HG03066 (cell line): ENCODE results near the gene SLC12A7.

ENCODE experiments used
- ATAC-seq: cut with Tn5 transposase; IDR thresholded peaks from one replicate; pipeline ENCODE4 v1.9.1; 2021; ENCODE audit warnings: low read depth; ENCODE audit not compliant: unreplicated experiment

SLC12A7 gene

DNA sequence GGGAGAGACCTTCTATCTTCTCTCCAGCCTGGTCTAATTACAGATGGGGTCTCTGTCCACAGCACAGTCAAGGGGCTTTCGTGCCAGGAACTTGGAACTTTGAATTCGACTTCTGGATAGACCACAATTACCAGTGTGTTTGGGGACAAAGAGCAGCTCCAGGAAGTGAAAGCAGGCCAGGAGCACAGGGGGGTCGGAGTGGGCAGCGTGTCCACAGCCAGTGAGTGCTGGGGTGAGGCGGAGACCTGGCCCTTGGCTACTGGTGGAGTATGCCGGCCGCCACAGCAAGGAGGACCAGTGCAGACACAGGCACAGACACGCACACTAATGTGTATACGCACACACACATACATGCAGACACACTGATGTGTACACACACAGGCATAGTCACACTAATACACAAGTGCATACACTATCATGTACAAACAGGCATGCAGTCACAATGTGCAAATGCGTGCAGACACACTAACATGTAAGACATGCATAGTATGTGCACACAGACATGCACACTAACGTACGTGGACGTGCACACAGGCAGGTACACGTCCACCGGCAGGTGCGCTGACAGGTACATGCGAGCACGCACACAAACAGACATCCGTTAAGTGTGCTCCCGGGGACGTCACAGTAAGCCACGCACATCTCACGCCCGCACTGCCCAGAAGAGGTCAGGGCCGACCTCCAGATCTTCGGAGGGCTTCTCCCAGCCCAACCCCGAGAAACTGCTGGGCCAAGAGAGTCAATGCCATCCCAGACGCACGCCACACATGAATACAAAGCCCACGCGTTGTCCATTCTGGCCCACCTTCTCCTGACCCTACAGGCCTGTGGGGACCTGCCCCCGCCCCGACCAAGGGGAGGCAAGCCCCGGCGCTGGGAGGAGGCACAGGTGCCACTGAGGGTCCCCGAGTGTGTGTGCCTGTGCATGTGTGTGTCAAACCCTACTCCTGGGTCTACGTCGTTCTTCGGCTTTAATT is 56.8 kb downstream of the SLC12A7 start:
- no peak for ATAC-seq

DNA sequence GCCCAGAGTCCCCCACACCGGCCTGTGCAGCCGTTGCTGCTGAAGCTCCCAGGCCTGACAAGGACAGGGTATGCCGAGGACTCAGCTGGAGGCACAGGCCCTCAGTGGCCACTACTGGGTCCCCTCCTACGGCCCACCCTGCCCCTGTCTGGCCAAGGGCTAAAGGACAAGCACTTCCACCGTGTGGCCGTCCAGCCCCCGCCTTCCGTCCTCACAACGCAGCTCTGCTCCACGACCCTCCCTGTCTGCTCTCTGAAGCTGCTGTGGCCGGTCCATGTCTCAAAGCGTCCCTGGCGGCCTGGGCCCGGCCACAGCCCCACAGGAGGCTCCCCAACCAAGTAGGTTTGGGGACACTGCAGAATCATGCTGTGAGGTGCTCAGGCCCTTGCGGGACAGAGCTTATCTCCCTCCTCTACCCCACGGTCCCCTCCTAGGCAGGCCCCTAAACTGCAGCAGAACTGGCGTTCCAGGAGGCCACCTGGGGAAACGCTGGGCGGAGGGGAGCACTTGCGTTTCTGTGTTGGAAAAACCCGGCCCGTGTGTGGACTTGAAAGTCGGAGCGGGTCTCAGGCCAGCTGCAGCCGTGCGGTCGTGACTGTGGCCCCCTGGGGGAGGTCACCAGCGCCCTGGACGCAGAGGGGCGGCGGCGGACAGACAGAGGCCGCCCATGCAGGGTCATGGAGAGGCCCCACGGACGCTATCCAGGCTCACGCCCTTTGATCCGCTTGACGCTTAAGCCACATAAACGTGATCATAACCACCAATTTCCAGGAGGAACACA is 57.7 kb downstream of the SLC12A7 start:
- ATAC-seq, result no peak

DNA sequence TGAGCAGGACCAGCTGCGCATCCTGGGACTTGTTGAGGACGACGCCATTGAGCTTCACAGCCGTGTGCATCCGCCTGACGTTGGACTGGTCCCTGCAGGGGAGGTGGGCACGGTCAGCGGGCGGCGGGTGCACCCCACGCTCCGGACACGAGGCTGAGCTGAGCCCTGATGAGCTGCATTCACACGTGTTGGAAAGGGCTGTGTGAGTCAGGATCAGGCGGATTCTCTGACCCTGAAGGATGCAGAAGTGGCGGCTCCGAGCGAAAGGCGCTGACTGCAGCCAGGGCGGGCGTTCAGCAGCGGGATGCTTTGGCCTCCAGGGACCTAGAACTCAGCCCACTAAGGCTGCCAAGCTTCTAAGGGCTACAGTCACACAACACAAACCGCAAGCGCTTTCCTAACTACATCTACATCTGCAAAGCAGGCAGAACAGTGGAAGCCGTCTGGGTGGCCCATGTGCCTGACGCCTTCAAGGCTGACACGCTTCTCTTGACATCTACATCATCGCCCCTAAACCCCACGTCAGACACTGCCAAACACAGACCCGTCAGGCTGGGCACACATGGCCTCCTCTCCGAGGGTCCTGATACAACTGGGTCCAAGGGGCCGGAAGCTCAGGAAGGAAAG is 58.4 kb downstream of the SLC12A7 start:
- no peak for ATAC-seq

DNA sequence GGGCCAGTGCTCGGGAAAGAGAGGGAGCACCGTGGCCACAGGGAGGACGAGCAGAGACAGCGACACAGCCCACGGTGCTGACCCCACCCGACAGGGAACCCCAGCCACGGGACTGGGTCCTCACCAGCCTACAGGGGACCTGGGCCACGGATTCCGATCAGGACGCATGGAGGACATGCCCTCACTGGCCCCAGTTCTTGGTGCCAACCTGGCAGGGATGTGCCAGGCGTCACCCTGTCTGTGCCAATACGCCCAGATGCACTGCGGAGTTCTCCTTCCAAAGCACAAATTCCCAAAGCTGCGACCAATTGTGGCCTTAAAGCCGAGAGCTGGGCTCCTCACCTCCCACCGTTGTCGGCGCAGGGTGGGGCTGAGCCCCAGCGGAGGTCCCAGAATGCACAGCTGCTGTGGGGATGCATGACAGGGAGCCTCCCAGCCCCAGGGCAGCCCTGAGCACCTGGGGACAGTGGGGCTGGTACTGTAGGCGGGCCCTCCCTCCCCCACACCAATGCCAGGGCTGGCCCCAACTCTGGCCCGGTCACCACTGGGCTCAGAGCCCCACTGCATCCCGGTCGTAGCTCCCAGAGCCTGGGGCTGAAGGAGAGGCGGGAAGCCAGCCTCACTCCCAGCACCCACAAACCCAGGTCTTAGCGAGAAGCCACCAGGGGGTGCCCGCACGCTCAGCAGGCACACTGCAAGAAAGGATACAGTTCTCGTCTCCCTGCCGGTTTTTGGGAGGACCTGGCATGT is 59.0 kb downstream of the SLC12A7 start:
- ATAC-seq, result no peak

DNA sequence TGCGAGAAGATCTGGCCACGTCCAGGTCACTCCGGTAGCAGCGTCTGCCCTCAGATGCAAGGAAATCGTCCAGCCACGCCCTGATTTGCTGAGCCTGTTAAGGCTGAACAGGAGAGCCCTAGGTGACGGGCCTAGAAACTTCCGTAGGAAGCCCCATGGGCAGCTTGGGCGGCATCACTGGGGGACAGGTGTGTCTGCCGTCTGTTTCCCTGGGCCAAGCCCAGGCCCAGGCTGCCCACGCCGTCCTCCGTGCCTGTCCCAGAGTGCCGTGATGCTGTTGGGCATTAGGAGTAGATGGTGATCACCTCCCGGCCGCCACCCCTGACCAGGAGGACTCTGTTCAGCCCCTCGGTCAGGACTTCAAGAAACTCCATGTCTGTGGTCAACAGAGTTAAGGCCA is 59.8 kb downstream of the SLC12A7 start:
- no peak for ATAC-seq

DNA sequence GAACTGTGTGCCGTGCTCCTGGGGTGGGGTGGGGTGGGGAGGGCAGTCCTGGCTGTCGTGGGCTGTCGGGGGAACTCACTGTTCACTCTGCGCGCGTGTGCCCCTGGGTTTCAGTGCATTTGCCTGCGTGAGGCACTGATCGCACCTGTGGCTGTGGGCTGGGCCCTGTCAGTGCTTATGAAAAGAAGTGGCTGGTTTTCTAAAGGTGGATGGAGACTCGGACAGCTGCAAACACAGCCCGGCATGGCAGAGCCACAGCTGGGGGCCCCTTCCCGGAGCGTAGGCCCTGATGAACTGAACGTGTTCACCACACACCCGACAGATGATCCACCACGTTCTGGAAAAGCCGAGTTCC is 60.5 kb downstream of the SLC12A7 start:
- ATAC-seq, result no peak

DNA sequence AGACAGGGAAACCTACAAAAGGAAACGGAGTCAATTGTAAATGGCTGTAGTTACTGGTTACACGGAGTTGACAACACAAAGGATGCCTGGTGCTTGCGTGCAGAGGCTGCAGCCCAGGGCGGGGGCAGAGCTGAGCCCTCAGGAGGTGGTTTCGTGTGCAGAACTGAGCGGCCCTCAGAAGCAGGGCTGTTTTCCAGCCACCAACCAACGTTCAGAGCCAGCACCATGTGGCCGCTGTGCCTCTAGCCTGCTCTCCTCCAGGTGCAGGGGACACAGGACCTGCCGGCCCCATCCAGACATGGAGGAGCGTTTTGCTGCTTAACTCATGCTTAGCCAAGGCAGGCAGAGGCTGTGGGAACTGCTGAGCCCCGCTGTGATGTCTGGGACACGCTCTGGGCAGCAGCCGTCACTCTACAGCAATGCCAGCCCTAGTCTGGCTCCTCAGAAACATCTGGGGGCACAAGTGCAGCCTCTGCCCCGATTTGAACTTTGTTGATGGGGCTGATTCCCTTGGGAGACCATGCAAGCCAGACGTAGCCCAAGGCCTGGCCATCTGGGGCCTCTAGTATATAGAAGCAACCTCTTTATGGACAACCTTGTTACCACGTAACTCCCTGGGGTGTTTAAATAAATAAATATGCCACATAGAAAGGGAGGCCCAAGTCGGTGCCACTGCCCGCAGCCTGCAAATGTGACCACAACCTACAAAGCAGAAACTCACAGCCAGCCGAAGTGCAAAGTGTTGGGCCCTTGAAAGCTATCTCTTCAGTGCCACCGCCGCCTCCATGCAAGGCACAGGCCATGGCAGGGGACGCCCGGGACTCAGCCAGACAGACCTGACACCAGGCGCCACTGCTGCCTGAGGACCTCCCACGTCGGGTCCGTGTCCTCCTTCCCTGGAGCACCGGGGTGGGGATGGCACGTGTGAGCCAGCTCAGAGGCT is 61.2 kb downstream of the SLC12A7 start:
- no peak for ATAC-seq

DNA sequence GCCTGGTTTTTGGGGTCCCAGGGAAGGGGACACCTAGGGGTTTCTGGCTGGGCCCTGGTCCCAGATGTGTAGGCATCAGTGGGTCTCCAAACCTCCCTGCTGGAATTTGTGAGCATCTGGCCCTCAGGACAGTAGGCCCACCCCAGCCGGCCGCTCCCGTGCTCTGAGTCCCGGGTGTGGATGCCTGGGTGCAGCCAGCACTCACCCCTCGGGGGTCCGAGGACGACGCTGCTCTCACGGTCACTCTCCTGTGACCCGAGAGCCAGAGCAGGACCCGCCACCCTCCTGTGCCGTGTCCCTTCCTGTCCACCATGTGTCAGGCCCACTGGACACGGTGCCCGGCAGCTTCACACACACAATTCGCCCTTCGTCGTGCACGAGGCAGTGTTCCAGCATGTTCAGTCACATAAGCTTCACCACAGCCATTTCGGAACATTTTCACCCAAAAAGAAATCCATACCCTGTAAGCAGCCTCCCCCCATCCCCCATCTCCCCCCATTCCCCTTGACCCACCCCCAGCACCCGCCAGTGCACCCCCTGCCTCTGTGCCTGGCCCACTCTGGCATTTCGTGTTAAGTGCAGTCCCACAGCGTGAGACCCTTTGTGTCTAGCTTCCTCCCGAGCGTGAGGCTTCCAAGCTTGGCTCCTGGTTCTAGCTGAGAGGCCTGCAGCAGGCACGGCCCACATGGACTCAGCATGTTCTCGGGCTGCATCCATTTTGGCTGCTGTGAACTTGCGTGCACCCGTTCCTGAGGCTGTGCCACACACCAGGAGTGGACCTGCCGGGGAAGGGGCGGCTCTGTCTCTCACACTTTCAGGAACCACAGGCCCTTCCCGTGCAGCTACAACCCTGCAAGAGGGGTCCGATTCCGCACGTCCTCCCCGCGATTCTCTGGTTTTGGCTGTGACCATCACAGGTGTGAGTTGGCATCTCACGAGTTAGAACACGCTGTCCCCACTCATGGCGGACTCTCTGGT is 62.7 kb downstream of the SLC12A7 start:
- ATAC-seq, result no peak

DNA sequence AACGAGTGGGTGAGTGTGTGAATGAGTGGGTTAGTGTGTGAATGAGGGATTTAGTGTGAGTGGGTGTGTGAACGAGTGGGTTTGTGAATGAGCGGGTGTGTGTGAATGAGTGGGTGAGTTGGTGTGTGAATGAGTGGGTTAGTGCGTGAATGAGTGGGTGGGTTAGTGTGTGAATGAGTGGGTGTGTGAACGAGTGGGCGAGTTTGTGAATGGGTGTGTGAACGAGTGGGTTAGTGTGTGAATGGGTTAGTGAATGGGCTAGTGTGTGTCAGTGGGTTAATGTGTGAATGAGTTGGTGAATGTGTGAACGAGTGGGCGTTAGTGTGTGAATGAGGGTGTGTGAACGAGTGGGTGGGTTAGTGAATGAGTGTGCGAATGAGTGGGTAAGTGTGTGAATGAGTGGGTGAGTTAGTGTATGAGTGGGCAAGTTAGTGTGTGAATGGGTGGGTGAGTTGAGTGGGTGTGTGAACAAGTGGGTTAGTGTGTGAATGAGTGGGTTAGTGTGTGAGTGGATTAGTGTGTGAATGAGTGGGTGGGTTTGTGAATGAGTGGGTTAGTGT is 63.6 kb downstream of the SLC12A7 start:
- ATAC-seq, result no peak

DNA sequence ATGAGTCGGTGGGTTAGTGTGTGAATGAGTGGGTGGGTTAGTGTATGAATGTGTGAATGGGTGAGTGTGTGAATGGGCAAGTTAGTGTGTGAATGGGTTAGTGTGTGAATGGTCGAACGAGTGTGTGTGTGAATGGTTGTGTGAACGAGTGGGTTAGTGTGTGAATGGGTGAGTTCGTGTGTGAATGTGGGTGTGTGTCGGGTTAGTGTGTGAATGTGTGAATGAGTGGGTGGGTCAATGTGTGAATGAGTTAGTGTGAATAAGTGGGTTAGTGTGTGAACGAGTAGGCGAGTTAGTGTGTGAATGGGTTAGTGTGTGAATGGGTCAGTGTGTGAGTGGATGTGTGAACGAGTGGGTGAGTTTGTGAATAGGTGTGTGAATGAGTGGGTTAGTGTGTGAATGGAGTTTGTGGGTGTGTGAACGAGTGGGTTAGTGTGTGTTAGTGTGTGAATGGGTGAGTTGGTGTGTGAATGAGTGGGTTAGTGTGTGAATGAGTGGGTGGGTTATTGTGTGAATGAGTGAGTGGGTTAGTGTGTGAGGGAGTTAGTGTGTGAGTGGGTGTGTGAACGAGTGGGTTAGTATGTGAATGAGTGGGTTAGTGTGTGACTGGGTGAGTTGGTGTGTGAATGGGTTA is 64.4 kb downstream of the SLC12A7 start:
- no peak for ATAC-seq

DNA sequence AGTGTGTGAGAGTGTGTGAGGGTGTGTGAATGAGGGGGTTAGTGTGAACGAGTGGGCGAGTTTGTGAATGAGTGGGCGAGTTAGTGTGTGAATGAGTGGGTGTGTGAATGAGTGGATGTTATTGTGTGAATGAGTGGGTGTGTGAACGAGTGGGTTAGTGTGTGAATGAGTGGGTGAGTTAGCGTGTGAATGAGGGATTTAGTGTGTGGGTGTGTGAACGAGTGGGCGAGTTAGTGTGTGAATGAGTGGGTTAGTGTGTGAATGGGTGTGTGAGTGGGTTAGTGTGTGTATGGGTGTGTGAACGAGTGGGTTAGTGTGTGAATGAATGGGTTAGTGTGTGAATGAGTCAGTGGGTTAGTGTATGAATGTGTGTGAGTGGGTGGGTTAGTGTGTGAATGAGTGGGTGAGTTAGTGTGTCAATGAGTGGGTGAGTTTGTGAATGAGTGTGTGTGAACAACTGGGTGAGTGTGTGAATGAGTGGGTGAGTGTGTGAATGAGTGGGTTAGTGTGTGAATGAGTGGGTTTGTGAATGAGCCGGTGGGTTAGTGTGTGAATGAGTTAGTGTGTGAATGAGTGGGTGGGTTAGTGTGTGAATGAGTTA is 65.8 kb downstream of the SLC12A7 start:
- no peak for ATAC-seq

DNA sequence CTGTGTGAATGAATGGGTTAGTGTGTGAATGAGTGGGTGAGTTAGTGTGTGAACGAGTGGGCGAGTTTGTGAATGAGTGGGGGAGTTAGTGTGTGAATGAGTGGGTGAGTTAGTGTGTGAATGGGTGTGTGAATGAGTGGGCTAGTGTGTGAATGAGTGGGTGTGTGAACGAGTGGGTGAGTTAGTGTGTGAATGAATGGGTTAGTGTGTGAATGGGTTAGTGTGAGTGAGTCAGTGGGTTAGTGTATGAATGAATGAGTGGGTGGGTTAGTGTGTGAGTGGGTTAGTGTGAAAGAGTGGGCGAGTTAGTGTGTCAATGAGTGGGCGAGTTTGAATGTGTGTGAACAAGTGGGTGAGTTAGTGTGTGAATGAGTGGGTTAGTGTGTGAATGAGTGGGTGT is 67.7 kb downstream of the SLC12A7 start:
- ATAC-seq, result no peak

DNA sequence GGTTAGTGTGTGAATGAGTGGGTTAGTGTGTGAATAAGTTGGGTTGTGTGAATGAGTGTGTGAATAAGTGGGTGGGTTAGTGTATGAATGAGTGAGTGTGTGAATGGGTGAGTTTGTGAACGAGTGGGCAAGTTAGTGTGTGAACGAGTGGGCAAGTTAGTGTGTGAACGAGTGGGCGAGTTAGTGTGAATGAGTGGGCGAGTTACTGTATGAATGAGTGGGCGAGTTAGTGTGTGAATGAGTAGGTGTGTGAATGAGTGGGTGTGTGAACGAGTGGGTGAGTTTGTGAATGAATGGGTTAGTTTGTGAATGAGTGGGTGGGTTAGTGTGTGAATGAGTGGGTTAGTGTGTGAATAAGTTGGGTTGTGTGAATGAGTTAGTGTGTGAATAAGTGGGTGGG is 68.5 kb downstream of the SLC12A7 start:
- ATAC-seq, result no peak

DNA sequence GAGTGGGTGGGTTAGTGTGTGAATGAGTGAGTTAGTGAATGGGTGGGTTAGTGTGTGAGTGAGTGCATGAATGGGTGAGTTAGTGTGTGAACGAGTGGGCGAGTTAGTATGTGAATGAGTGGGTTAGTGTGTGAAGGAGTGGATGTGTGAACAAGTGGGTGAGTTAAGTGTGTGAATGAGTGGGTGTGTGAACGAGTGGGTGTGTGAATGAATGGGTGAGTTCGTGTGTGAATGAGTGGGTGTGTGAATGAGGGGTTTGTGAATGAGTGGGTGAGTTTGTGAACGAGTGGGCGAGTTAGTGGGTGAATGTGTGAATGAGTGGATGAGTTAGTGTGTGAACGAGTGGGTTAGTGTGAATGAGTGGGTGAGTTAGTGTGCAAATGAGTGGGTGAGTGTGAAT is 69.2 kb downstream of the SLC12A7 start:
- no peak for ATAC-seq

DNA sequence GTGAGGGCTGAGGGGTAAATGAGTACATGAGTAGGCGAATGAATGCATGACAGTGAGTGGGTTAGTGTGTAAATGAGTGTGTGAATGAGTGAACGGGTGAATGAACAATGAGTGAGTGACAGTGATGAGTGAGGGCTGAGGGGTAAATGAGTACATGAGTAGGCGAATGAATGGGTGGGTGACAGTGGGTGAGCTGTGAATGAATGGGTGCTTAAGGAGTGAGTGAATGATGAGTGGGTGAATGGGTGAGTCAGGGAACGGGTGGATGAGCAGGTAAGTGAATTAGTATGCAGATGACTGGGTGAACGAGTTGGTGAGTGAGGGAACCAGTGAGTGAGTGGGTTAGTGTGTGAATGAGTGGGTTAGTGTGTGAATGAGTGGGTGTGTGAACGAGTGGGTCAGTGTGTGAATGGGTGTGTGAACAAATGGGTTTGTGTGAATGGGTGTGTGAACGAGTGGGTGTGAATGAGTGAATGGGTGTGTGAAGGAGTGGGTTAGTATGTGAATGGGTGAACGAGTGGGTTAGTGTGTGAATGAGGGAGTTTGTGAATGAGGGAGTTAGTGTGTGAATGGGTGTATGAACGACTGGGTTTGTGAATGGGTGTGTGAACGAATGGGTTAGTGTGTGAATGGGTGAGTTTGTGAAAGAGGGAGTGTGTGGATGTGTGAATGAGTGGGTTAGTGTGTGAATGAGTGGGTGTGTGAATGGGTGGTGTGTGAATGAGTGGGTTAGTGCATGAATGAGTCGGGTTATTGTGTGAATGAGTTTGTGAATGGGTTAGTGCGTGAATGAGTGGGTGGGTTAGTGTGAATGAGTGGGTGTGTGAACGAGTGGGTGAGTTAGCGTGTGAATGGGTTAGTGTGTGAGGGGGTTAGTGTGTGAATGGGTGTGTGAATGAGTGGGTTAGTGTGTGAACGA is 70.4 kb downstream of the SLC12A7 start:
- ATAC-seq, result no peak

DNA sequence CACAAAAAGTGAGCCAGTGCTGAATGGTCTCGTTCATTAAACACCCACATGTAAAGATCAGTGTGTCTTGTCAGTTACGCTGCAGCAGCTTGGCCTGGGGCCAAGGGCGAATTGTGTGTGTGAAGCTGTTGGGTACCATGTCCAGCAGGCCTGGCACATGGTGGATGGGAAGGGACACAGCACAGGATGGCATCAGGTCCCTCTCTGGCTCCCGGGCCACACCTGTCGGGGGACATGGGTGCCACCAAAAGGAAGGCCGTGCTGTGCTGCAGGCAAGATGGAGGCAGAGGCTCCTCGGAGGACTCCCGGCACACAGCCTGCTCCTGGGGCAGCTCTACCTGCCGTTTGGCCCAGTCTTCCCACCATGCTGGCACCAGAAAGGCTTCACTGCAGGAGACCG is 71.3 kb downstream of the SLC12A7 start:
- ATAC-seq, result no peak
